HepG2 (cell line): Measurements from ENCODE around the gene HPS6. TPM values are rescaled to one million over a fixed set of nuclear protein-coding genes. Genes with fewer than 3 reads are reported as not detected.

ENCODE experiments used
- ATRX ChIP-seq: sonication (generic); formaldehyde crosslinking; IDR thresholded peaks from 2 replicates; pipeline ENCODE4 v1.4.0; 2020; ENCODE audit warnings: missing genetic modification reagents, borderline replicate concordance
- CBX5 ChIP-seq: sonication (generic); formaldehyde crosslinking; IDR thresholded peaks from 2 replicates; pipeline ENCODE4 v1.4.0; 2020; ENCODE audit warnings: missing genetic modification reagents, borderline replicate concordance
- FOSL1 ChIP-seq: sonication (generic); formaldehyde crosslinking; IDR thresholded peaks from 2 replicates; pipeline ENCODE4 v1.9.0; 2021; ENCODE audit warnings: missing genetic modification reagents, borderline replicate concordance
- FOXK1 ChIP-seq: sonication (generic); formaldehyde crosslinking; IDR thresholded peaks from 2 replicates; pipeline ENCODE4 v1.4.0; 2020; ENCODE audit warnings: low read depth, missing genetic modification reagents, borderline replicate concordance
- FOXP1 ChIP-seq, 2 experiments: fragments of 450-650 bp in 1 of 2; IDR thresholded peaks; 2 replicates each; pipeline ENCODE4 v1.6.1; 2017 to 2018; ENCODE audit warnings: antibody characterized with exemption in 1 of 2
- MLX ChIP-seq: IDR thresholded peaks from 2 replicates; pipeline ENCODE4 v1.6.1; 2016
- NFRKB ChIP-seq: fragments of 450-650 bp; IDR thresholded peaks from 2 replicates; pipeline ENCODE4 v1.6.1; 2017
- SOX13 ChIP-seq, 3 experiments: fragments of 450-650 bp in 1 of 3; sonication (generic) in 1 of 3; formaldehyde crosslinking in 1 of 3; IDR thresholded peaks in 2 of 3; conservative IDR thresholded peaks in 1 of 3; 2 replicates each; pipeline versions ENCODE4 v1.5.0 to v1.6.1; 2016 to 2020; ENCODE audit warnings: antibody characterized with exemption in 1 of 3, mild to moderate bottlenecking in 1 of 3, missing compliant biosample characterization in 1 of 3, missing genetic modification reagents in 1 of 3, moderate library complexity in 1 of 3
- SPEN ChIP-seq: sonication (generic); formaldehyde crosslinking; IDR thresholded peaks from 2 replicates; pipeline ENCODE4 v1.5.1; 2020; ENCODE audit warnings: low read depth, mild to moderate bottlenecking, missing genetic modification reagents
- THAP11 ChIP-seq: IDR thresholded peaks from 2 replicates; pipeline ENCODE4 v1.6.1; 2016; ENCODE audit warnings: missing biosample characterization, missing genetic modification reagents
- TMF1 ChIP-seq: sonication (generic); formaldehyde crosslinking; IDR thresholded peaks from 2 replicates; pipeline ENCODE4 v1.8.1; 2022; ENCODE audit warnings: low read depth, missing genetic modification reagents
- ZFP37 ChIP-seq: sonication (generic); formaldehyde crosslinking; IDR thresholded peaks from 2 replicates; pipeline ENCODE4 v1.4.0; 2020; ENCODE audit warnings: missing genetic modification reagents, borderline replicate concordance
- ZFY ChIP-seq: sonication (generic); formaldehyde crosslinking; IDR thresholded peaks from 2 replicates; pipeline ENCODE4 v1.4.0; 2020; ENCODE audit warnings: missing genetic modification reagents
- ZNF337 ChIP-seq: sonication (generic); formaldehyde crosslinking; IDR thresholded peaks from 2 replicates; pipeline ENCODE4 v1.5.1; 2020; ENCODE audit warnings: missing genetic modification reagents, low read depth, mild to moderate bottlenecking, borderline replicate concordance
- ZNF547 ChIP-seq: sonication (generic); formaldehyde crosslinking; IDR thresholded peaks from 2 replicates; pipeline ENCODE4 v1.5.1; 2020; ENCODE audit warnings: mild to moderate bottlenecking, missing genetic modification reagents
- ZNF552 ChIP-seq: sonication (generic); formaldehyde crosslinking; IDR thresholded peaks from 2 replicates; pipeline ENCODE4 v1.9.0; 2022; ENCODE audit warnings: missing genetic modification reagents, mild to moderate bottlenecking, borderline replicate concordance
- ZNF709 ChIP-seq: sonication (generic); formaldehyde crosslinking; IDR thresholded peaks from 2 replicates; pipeline ENCODE4 v1.5.0; 2020; ENCODE audit warnings: mild to moderate bottlenecking, missing genetic modification reagents
- ZNF746 ChIP-seq: sonication (generic); formaldehyde crosslinking; IDR thresholded peaks from 2 replicates; pipeline ENCODE4 v1.8.0; 2022; ENCODE audit warnings: mild to moderate bottlenecking, missing genetic modification reagents
- ZNF768 ChIP-seq: sonication (generic); formaldehyde crosslinking; IDR thresholded peaks from 2 replicates; pipeline ENCODE4 v1.4.0; 2020; ENCODE audit warnings: missing genetic modification reagents
- ZNF878 ChIP-seq: sonication (generic); formaldehyde crosslinking; IDR thresholded peaks from 2 replicates; pipeline ENCODE4 v1.8.1; 2023; ENCODE audit warnings: mild to moderate bottlenecking, missing genetic modification reagents, moderate library complexity
- polyA plus RNA-seq, 8 experiments: library from polyadenylated mRNA; depleted of rRNA in 3 of 8; stranded (reverse) in 7 of 8; unstranded in 1 of 8; fragments of >200 nt; fragmentation: Illumina TruSeq in 4 of 8; extraction: Trizol in 4 of 8; gene quantifications; 2 replicates each; pipeline versions ENCODE4 v1.2.1 to v1.2.3, GENCODE V29; 2011 to 2016; ENCODE audit warnings: low read depth in 4 of 8, missing spikeins in 1 of 8, mixed read lengths in 1 of 8; ENCODE audit not compliant: insufficient read depth in 1 of 8
- total RNA-seq, 5 experiments: library from RNA; depleted of rRNA; stranded (reverse); fragments of >200 nt; fragmentation: Illumina TruSeq; extraction: Trizol; gene quantifications; 2 replicates each; pipeline ENCODE4 v1.2.3, GENCODE V29; 2016; ENCODE audit warnings: low read depth in 1 of 5
- TF ChIP-seq, protein P1 (sequence below): sonication (generic); formaldehyde crosslinking; IDR thresholded peaks from 2 replicates; pipeline ENCODE4 v1.4.0; 2020; ENCODE audit warnings: missing genetic modification reagents
- TF ChIP-seq, protein P2 (sequence below): sonication (generic); formaldehyde crosslinking; IDR thresholded peaks from 2 replicates; pipeline ENCODE4 v1.9.0; 2022; ENCODE audit warnings: missing genetic modification reagents, mild to moderate bottlenecking, borderline replicate concordance

Gene HPS6
- total and polyA plus RNA-seq, 2 of the 13 experiments (the other 11 are each of a cell fraction or from before 2014, with no cell fraction given), result 2.9 to 14.9 TPM

DNA sequence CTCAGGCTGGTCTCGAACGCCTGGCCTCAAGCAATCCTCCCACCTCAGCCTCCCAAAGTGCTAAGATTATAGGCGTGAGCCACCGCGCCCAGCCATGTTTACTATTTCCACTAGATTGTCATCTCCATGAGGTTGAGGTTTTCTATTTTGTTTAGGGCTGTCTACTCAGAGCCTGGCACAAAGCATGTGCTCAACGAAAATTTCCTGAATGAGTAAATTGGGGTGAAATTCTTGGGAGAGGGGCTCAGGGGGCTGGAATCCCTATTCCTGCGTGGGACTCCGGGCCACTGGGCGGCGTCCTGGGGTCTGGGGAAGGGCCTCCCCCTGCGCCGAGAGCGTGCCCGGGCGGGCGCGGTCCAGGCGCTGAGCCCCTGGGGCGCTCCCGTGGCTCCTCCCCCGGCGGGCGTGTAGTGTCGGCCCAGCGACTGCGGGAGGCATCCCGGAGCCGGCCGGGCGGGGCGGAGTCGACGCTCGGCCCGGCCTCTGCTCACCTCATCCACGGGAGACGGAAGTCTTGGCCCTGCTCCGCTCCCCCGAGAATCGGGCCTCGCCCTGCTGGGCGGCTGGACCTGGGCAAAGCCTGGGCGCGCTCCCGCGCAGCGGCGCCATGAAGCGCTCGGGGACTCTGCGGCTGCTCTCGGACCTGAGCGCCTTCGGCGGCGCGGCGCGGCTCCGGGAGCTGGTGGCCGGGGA lies at the start of gene HPS6 (continued):
- TF ChIP-seq, protein P1, sequence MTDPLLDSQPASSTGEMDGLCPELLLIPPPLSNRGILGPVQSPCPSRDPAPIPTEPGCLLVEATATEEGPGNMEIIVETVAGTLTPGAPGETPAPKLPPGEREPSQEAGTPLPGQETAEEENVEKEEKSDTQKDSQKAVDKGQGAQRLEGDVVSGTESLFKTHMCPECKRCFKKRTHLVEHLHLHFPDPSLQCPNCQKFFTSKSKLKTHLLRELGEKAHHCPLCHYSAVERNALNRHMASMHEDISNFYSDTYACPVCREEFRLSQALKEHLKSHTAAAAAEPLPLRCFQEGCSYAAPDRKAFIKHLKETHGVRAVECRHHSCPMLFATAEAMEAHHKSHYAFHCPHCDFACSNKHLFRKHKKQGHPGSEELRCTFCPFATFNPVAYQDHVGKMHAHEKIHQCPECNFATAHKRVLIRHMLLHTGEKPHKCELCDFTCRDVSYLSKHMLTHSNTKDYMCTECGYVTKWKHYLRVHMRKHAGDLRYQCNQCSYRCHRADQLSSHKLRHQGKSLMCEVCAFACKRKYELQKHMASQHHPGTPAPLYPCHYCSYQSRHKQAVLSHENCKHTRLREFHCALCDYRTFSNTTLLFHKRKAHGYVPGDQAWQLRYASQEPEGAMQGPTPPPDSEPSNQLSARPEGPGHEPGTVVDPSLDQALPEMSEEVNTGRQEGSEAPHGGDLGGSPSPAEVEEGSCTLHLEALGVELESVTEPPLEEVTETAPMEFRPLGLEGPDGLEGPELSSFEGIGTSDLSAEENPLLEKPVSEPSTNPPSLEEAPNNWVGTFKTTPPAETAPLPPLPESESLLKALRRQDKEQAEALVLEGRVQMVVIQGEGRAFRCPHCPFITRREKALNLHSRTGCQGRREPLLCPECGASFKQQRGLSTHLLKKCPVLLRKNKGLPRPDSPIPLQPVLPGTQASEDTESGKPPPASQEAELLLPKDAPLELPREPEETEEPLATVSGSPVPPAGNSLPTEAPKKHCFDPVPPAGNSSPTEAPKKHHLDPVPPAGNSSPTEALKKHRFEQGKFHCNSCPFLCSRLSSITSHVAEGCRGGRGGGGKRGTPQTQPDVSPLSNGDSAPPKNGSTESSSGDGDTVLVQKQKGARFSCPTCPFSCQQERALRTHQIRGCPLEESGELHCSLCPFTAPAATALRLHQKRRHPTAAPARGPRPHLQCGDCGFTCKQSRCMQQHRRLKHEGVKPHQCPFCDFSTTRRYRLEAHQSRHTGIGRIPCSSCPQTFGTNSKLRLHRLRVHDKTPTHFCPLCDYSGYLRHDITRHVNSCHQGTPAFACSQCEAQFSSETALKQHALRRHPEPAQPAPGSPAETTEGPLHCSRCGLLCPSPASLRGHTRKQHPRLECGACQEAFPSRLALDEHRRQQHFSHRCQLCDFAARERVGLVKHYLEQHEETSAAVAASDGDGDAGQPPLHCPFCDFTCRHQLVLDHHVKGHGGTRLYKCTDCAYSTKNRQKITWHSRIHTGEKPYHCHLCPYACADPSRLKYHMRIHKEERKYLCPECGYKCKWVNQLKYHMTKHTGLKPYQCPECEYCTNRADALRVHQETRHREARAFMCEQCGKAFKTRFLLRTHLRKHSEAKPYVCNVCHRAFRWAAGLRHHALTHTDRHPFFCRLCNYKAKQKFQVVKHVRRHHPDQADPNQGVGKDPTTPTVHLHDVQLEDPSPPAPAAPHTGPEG (CRISPR knock-in tag), result no peak
- TF ChIP-seq FOXK1 (no peak), FOSL1 (CRISPR knock-in tag) (no peak; the same call in 1 of the 2 replicates), TMF1 (no peak), FOXP1 (IDR thresholded peaks at IDR 0.05) (no peak), FOXP1 (CRISPR knock-in tag; IDR thresholded peaks at IDR 0.05) (no peak), ZNF552 (CRISPR knock-in tag) (no peak), ZNF878 (CRISPR knock-in tag) (no peak), ZFY (peak; percentile 93), ZNF746 (CRISPR knock-in tag) (no peak), ZFP37 (CRISPR knock-in tag) (no peak), ZNF547 (CRISPR knock-in tag) (peak; percentile 91; the same call in 1 of the 2 replicates), ZNF768 (CRISPR knock-in tag) (peak; percentile 45; the same call in 1 of the 2 replicates), SPEN (peak; percentile 70), ATRX (CRISPR knock-in tag) (no peak), THAP11 (CRISPR knock-in tag) (peak; percentile 90), NFRKB (no peak), ZNF709 (CRISPR knock-in tag) (peak; percentile 81; the same call in 1 of the 2 replicates), MLX (no peak), ZNF337 (CRISPR knock-in tag) (no peak), CBX5 (CRISPR knock-in tag) (no peak), SOX13 (IDR thresholded peaks at IDR 0.05) (no peak), SOX13 (CRISPR knock-in tag; conservative IDR thresholded peaks at IDR 0.05 in 1 of 2, IDR thresholded peaks at IDR 0.05 in 1 of 2) (no peak; a peak in 1 of 4 replicates)
- TF ChIP-seq, protein P2, sequence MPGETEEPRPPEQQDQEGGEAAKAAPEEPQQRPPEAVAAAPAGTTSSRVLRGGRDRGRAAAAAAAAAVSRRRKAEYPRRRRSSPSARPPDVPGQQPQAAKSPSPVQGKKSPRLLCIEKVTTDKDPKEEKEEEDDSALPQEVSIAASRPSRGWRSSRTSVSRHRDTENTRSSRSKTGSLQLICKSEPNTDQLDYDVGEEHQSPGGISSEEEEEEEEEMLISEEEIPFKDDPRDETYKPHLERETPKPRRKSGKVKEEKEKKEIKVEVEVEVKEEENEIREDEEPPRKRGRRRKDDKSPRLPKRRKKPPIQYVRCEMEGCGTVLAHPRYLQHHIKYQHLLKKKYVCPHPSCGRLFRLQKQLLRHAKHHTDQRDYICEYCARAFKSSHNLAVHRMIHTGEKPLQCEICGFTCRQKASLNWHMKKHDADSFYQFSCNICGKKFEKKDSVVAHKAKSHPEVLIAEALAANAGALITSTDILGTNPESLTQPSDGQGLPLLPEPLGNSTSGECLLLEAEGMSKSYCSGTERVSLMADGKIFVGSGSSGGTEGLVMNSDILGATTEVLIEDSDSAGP (CRISPR knock-in tag), result peak; percentile 67; the same call in 1 of the 2 replicates
